GM21390 (cell line): ENCODE results near the gene PRLR.

Experiments
- ATAC-seq: cut with Tn5 transposase; IDR thresholded peaks from one replicate; pipeline ENCODE4 v1.9.1; 2021; ENCODE audit not compliant: unreplicated experiment

Gene PRLR

GRCh38 chr5:35236770-35237169 is 6.5 kb upstream of the PRLR start:
- no peak for ATAC-seq

DNA sequence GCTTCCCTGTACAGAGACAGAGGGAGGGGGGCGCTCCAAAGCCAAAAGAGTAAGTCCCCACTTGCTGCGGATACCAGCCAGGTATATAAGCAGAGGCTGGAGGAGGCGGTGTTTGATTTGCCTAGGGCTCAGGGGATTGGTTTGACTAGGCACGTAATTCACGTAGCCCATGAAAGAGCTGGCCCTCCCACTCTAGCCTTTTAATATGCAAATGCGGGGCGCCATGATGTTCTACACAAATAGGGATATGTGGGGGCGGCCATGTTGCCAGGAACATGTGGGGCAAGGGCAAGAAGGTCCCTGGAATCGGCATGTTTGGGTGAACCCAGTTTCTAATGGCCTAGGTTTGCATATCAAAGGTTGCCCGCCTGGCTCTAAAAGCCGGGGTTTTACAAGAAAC is 3.3 kb upstream of the PRLR start:
- ATAC-seq: no peak

DNA sequence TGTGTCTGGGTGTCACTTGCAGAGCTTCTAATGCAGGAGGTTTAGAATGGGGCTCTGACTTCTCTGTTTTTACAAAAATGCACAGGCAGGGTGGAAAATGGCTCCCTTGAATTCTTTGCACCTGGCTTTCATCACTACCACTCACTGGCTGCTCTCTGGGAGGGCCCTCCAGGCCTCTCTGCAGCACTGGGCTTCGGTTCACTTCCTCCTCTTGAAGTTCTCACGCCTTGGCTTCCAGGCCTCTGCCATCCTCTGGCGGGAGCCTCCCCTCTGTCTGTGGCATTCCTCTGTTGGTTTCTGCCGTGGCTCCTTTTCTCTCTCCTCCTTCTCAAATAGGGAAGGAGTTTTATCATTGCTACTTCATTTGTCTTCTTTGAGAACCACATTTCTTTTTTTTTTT is 2.8 kb upstream of the PRLR start:
- no peak for ATAC-seq

DNA sequence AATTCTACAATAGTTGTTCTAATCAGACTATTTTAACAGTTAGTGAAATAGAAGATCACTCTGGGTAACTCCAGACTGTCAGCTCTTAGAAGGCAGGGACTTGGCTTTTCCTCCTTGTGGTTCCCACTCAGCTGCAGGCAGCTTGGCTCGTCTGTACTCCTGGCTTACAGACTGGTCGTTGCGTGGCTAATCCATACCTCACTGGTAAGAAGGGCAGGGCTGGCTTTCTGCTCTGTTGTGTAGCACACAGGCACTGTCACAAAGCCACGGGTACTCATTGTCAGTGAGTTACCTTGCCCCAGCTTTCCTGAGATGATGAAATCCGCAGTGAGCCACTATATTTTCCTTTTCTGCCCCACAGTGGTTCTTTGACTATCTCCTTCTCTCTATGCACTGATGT is 1.8 kb upstream of the PRLR start:
- ATAC-seq: no peak

DNA sequence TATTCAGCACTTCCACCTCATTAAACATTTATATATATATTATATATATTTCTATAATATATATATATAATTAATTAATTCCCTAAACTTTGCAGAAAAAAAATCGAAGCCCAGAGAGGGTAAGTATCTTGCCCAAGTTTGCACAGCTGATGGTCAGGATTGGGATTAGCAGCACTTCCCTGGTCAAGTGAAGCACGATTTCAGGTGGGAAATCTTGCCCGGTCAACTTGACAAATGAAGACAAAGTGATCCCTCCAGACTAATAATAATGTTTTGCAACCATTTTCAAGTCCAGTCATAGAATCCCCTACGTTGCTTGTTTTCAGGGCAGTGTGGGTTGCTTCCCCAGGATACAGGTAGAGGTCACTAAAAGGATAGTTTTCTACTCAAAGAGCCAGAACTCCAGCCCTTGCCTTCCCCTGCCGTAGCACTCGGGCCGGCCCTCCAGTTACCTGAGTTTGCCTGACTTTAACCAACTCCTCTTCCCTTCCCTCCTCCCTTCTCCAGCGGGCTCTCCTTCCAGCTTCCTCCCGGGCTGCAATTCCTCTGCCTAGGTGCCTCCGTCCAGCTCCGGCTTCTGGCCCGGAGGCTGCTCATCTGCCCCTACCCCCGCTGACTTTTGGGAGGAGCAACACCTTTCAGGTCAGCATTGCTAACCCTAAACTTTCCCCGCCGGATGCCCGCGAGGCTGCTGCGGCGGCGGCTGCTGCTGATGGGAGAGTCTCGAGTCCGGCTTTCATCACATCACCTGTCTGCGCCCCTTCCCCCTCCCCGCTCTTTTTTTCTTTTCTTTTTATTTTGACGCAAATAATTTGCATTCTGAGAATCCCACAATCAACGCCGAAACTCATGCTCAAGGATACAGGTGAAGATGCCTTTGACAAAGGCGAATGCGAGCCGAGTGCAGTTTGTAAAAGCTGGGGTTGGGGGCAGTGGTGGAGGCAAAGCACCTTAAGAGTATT is 930 bp downstream of the PRLR start:
- peak; percentile 54 for ATAC-seq

- no peak for ATAC-seq
Measured at GRCh38 chr5:35228310-35228709, 2.0 kb downstream of the PRLR start.

DNA sequence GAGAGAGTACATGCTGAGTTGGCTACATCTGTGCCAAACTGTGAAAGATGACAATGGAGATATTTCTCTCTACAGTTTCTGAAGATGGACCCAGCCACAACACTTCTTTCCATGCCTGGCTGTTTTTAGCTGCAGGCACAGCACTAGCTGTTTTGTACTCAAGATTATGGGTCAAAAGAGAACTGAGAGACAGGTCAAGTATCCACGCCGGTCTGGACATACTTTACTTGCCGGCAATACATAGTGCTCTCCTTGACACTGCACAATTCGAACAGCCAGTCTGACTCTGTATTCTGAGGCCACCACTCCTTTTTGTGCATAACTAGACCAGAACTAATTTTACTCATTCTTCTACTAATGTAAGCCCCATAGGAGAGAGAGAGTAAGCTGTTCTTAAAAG is 2.6 kb downstream of the PRLR start:
- no peak for ATAC-seq

DNA sequence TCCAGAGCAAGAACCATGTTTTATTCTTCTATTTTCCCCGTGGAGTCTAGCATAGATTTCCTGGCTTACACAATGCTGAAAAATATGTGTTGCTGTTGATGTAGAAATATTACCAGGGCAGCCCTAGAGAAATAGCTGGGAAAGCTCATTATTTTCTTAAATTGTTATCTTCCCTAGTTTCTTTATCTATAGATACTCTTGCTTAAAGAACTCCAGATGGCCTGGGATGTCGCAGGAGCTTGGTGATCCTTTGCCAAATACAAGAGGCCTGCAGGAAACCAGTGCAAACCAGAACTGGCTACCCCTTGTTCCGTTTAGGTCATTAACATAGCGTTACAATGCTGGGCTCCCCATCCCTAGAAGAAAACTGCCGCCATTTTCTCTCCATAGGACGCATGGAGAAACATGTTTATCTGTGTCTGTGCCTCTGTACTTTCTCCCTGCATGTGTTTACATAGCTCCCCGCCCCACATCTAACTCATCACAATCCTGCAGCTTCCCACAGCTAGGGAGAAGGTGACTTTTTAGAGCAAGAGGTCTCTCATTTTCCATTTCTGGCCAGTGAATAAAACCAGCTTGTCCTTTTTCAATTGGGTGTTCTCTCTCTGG is 6.4 kb downstream of the PRLR start:
- no peak for ATAC-seq

DNA sequence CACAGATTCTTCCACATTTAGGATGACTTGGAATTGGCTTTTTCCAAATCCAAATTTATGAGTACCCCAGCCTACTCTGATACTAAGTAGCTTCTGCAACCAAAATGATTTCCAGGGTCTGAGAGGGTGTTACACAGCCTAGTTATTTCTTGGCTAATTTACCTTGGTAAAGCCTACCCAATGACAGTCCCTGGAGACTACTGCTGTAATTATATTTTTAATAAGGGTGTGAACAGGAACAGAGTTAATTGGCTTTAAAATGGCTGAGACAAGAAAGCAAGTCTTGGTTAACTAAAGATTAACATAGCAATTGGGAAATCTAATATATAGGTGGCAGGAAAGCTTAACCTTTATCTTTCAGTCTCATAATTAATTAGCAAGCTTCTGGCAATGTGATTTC is 9.3 kb downstream of the PRLR start:
- no peak for ATAC-seq

DNA sequence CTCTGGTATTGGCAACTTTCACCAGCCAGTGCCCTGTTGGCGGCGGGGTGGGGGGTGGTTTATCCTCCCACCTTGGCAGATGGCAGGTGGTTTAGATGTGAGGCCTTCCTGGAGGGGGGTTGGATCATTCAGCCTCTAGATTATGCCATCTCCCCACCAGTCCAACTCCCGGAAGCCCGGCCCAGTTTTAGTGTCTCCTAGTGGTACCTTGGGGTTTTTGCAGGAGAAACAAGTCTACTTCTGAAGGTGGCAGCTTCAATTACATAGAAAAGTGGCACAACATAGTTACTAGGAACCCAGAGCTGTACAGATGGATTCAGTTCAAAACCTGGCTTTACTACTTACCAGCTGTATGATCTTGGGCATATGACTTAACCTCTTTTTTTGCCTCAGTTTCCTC is 11.3 kb downstream of the PRLR start:
- ATAC-seq: no peak

GRCh38 chr5:35214051-35214450 is 16.2 kb downstream of the PRLR start:
- ATAC-seq: no peak

- ATAC-seq: no peak
Measured at GRCh38 chr5:35213608-35214007, 16.7 kb downstream of the PRLR start.

GRCh38 chr5:35212122-35212982 is 17.9 kb downstream of the PRLR start:
- peak; percentile 79 for ATAC-seq

DNA sequence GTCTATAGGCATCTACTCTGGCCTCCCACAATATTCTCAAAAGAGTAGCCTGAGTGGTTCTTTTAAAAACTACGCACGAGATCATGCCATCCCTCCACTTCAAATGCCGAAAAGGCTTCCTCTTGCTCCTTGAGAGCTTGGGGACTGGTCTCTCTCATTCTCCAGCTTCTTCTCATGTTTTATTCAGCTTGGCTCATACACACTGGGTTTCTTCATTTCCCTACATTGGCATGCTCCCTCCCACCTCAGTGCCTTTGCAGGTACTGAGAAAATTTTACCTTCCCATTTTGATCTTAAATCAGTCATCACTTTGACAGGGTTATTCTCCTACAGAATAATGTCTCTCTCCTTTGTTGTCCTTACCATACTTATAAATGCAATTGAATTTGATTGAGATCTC is 20.4 kb downstream of the PRLR start:
- ATAC-seq: no peak

GRCh38 chr5:35205606-35206005 is 24.7 kb downstream of the PRLR start:
- ATAC-seq: no peak

DNA sequence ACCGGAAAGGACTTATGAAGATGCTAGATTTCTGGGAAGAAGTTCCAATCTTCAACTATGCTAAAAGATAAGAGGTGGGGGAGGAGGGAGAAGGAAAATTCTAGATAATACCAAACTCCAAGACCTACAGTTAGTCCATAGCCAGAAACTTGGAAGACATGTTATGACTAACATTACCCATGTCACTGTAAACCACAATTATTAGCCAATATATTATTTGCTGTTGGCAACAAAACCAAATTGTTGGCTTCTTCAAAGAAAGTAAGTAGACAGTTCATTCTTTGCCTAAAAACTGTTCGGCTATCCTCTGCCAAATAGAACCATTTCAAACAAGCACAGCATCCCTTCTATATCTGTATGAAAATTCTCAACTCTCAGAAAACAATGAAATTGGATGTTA is 25.1 kb downstream of the PRLR start:
- no peak for ATAC-seq

DNA sequence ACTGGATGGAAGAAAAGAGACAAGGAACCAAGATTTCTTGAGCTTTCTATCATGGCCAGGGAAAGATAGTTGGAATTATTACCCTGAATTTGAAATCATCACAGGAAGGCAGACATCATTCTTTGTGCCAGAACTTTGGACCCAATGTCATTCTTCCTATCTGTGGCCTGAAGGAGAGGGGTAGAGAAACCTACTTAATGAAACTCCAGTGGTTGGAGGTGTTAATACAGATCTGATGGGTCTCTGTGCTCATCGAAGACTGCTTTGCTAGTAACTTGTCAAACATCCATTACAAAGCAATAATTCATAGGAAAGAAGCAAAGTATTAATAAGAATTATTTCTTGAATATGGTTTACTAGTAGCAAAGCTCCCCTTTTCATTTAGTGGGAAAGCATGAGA is 26.9 kb downstream of the PRLR start:
- no peak for ATAC-seq

DNA sequence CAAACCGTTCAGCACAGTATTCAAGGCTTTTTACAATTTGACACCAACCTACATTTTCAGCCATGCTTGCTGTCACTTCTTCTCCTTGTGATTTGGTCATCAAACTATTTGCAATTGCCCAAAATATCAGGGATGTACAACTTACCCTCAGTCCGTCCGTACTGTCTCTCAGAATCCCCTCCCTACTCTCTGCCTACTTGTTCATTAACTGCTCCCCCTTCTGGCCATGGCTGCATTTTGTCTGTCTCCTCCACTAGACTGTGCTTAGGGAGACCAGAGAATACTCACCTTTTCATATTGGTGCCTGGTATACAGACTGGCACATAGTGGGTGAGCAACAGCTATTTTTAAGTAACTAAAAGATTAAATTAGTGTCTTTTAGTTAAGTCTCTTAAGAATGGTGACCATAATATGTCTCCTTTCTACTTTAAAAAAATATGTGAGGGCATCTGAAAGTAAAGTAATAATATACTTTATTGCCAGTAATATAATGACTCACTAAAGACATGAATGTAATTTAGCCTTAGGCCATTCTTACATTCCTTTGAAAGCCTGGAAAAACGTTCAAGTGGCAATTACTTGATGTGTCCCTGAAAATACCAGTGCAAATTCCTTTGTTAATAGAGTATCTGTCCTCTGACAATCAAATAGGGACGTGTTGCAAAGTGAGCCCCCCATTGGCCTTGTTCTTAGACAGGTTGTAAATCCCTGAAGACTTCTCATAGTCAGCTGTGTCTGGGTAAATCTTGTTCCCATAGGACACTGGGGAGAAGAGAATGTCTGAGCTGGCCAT is 27.8 kb downstream of the PRLR start:
- peak; percentile 62 for ATAC-seq

DNA sequence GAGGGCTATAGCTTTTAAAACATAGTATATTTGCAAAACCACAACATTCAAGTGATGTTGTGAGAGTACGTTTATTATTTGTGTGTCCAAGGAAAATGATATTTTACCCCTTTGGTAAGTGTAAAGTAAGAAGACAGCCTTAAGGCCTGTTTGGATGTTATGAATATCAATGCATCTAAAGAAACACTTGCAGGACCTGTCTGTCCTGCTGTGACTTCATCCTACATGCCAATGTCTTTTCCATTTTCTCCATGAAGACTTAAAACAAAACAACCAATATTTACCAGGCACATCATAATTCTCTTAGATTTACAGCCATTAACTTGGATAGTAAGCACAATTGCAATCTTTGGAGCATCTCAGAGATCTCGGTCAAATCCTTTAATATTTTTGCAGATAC is 29.0 kb downstream of the PRLR start:
- ATAC-seq: no peak

DNA sequence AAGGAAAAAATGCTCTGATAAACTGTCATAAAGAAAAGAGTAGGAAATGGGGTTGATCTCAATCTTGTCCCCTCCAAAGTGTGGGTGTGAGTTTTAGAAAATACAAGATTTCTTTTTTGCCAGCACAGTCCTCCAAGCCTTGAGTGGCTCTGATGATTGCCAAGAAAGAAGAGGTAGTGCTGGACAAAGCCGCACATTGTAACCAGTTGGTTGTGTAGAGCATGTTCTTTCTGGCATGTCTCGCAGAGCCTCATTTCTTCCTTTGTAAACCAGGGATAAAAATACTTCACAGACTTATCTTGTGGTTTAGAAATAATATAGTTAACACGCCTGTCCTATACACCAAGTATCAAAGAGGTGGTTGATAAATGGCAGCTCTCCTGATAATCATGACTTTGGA is 30.4 kb downstream of the PRLR start:
- no peak for ATAC-seq

GRCh38 chr5:35198686-35199085 is 31.6 kb downstream of the PRLR start:
- ATAC-seq: no peak
